ENCODE results near the gene GTF2A1.

Gene GTF2A1

DNA sequence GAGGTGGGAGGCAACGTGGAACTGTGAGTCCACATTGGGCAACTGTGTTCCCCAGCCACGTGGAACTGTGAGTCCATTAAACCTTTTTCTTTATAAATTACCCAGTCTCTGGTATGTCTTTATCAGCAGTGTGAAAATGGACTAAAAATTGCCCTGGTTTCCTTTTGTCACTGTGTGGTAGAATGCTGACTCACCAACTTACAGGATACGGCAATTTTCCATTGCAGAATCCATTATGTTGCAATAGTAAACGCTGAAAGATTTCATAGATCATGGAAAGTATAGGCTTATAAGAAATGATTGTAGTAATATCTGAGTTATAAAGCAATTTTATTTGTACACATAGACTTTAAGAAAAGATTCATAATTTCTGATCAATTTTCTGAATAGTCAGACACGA lies 93.0 kb downstream of the GTF2A1 start:
- DNase-seq = no peak

DNA sequence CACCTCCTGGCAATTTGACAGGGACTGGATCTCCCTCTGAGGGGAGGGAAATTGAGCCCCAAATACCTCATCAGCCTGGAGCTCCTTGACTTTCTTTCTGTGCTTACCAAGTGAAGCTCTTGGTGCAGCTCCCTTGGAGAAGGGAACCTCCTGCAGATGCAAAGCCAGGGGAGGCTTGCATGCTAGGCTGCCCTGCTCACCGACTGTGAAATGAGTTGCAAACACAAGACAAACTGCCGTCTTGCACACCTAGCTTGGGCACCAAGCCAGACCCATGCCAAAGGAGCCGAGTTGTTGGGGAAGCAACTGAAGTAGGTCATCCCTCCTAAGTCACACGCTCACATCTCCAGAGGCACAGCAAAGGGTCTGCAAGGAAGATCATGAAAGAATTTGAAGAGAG lies 95.2 kb downstream of the GTF2A1 start:
- DNase-seq = no peak

Data from stimulated activated CD4-positive, alpha-beta T cell treated with anti-CD3 and anti-CD28 coated beads, Interleukin-15, amount 100 ng/mL, for 24 hours (primary cell).